DND-41 (cell line): Measurements from ENCODE around the gene ASB13.

Experiments used
- ATAC-seq: fragments of 200-7000 bp; cut with Tn5 transposase; 3 replicates; pipeline ENCODE4 v1.9.1; 2021; ENCODE audit warnings: low read depth; ENCODE audit not compliant: insufficient read depth
- DNase-seq: peaks from one replicate; pipeline ENCODE4 v3.0.0-alpha.2; 2020
- H2AFZ ChIP-seq: 2 replicates; pipeline ENCODE4 v1.6.0; 2012; ENCODE audit warnings: low read depth, low read length
- H3K27ac ChIP-seq: 2 replicates; pipeline ENCODE4 v1.5.1; 2012; ENCODE audit warnings: low read length, inconsistent platforms
- H3K27me3 ChIP-seq: fragments of 200-600 bp; sonication (generic); 2 replicates; pipeline ENCODE4 v1.6.0; 2012; ENCODE audit warnings: low read length, mild to moderate bottlenecking, inconsistent platforms; ENCODE audit not compliant: insufficient read depth, poor library complexity
- H3K36me3 ChIP-seq: 2 replicates; pipeline ENCODE4 v1.5.1; 2012; ENCODE audit warnings: low read length, inconsistent platforms; ENCODE audit not compliant: insufficient read depth
- H3K4me1 ChIP-seq: 2 replicates; pipeline ENCODE4 v1.5.1; 2012; ENCODE audit warnings: mild to moderate bottlenecking, low read length; ENCODE audit not compliant: insufficient read depth
- H3K4me2 ChIP-seq: 2 replicates; pipeline ENCODE4 v1.6.0; 2012; ENCODE audit warnings: mild to moderate bottlenecking, moderate library complexity, low read length, inconsistent platforms; ENCODE audit not compliant: insufficient read depth
- H3K4me3 ChIP-seq, 2 experiments: fragments of 200-600 bp in 1 of 2; shearing (Covaris generic) in 1 of 2; 2 replicates each; pipeline ENCODE4 v1.5.1; 2012 to 2016; ENCODE audit warnings: inconsistent platforms in 2 of 2, low read length in 2 of 2, mild to moderate bottlenecking in 2 of 2, low read depth in 1 of 2, moderate library complexity in 1 of 2
- H3K79me2 ChIP-seq: 2 replicates; pipeline ENCODE4 v1.6.0; 2012; ENCODE audit warnings: low read length, inconsistent platforms; ENCODE audit not compliant: insufficient read depth
- H3K9ac ChIP-seq: 2 replicates; pipeline ENCODE4 v1.6.0; 2012; ENCODE audit warnings: low read depth, mild to moderate bottlenecking, inconsistent platforms, low read length, moderate library complexity
- H3K9me3 ChIP-seq: 2 replicates; pipeline ENCODE4 v1.5.1; 2012; ENCODE audit warnings: low read length, moderate library complexity, mild to moderate bottlenecking, inconsistent platforms; ENCODE audit not compliant: insufficient read depth, severe bottlenecking
- H4K20me1 ChIP-seq: 2 replicates; pipeline ENCODE4 v1.6.0; 2012; ENCODE audit warnings: low read length; ENCODE audit not compliant: insufficient read depth
- CTCF ChIP-seq: IDR thresholded peaks from 2 replicates; pipeline ENCODE4 v1.5.1; 2012; ENCODE audit warnings: borderline replicate concordance, low read length, moderate library complexity, mild to moderate bottlenecking; ENCODE audit not compliant: poor library complexity, severe bottlenecking; ENCODE audit errors: extremely low read depth
- EZH2 ChIP-seq: IDR thresholded peaks from 3 replicates; pipeline ENCODE4 v1.6.1; 2012; ENCODE audit warnings: borderline replicate concordance, low read depth, mild to moderate bottlenecking, moderate library complexity, low read length, inconsistent platforms; ENCODE audit not compliant: severe bottlenecking

ASB13 gene

GRCh38 chr10:5620966-5621365 lies 45.4 kb downstream of the ASB13 start:
- no peaks in the 10 kb centered on the region for H3K9me3 ChIP-seq
- peaks cover 18% of the 10 kb centered on the region for H3K27me3 ChIP-seq
- H3K4me2 ChIP-seq, result no peak overlapping the region
- H3K9ac ChIP-seq, result no peak overlapping the region
- H3K27ac ChIP-seq, result no peak overlapping the region
- DNase-seq (no peak), ATAC-seq (no peak)
- no peaks in the 10 kb centered on the region for H3K36me3 ChIP-seq
- H3K4me1 ChIP-seq, result no peaks in the 10 kb centered on the region
- H3K4me3 ChIP-seq, result no peak overlapping the region
- 0 out of 2 replicates have a peak, but pooled peaks cover under 1% of the 10 kb centered on the region for H4K20me1 ChIP-seq
- TF ChIP-seq EZH2 (no peak), CTCF (no peak)
- H3K79me2 ChIP-seq, result no peaks in the 10 kb centered on the region
- H2AFZ ChIP-seq, result no peak overlapping the region

- ATAC-seq (no peak), DNase-seq (no peak)
- H3K27me3 ChIP-seq, result peaks cover 18% of the 10 kb centered on the region
- no peak overlapping the region for H3K4me3 ChIP-seq
- no peaks in the 10 kb centered on the region for H3K9me3 ChIP-seq
- H2AFZ ChIP-seq, result no peak overlapping the region
- no peaks in the 10 kb centered on the region for H3K36me3 ChIP-seq
- no peak overlapping the region for H3K4me2 ChIP-seq
- H4K20me1 ChIP-seq, result 0 out of 2 replicates have a peak, but pooled peaks cover 3% of the 10 kb centered on the region
- no peaks in the 10 kb centered on the region for H3K79me2 ChIP-seq
- H3K27ac ChIP-seq, result no peak overlapping the region
- TF ChIP-seq CTCF (no peak), EZH2 (no peak)
- no peaks in the 10 kb centered on the region for H3K4me1 ChIP-seq
- H3K9ac ChIP-seq, result no peak overlapping the region
Measured at GRCh38 chr10:5620223-5620721, 46.1 kb downstream of the ASB13 start.

GRCh38 chr10:5619362-5620211 lies 46.8 kb downstream of the ASB13 start:
- Histone ChIP-seq H3K9me3 (no peaks in the 10 kb centered on the region), H3K79me2 (no peaks in the 10 kb centered on the region), H2AFZ (no peak overlapping the region), H3K4me2 (no peak overlapping the region), H4K20me1 (0 out of 2 replicates have a peak, but pooled peaks cover 3% of the 10 kb centered on the region), H3K4me3 (no peak overlapping the region), H3K4me1 (no peaks in the 10 kb centered on the region), H3K36me3 (no peaks in the 10 kb centered on the region), H3K9ac (no peak overlapping the region), H3K27me3 (peaks cover 18% of the 10 kb centered on the region), H3K27ac (no peak overlapping the region)
- no peak for DNase-seq
- no peak for TF ChIP-seq EZH2
- TF ChIP-seq CTCF, result no peak
- ATAC-seq, result 0 out of 3 replicates have a peak, but pooled peaks have one; percentile 24
